Progenitor cell of endocrine pancreas (in vitro differentiated cells): ENCODE measurements around the gene OR2AP1. TPM values are rescaled to one million over a fixed set of nuclear protein-coding genes. Genes with fewer than 3 reads are reported as not detected.
"Not testable (repeated sequence)": the region's sequence is repeated elsewhere in the genome, so short reads cannot be mapped to it uniquely, and the experiment has no call there.

Source experiments
- DNase-seq: peaks from one replicate; pipeline ENCODE4 v3.0.0; 2021; ENCODE audit warnings: low spot score; ENCODE audit not compliant: unreplicated experiment
- H3K27ac Mint-ChIP-seq: 2 replicates; pipeline ENCODE4 v1.8.0; 2021; ENCODE audit warnings: mild to moderate bottlenecking, moderate library complexity, mixed read lengths
- H3K27me3 Mint-ChIP-seq: 2 replicates; pipeline ENCODE4 v1.8.0; 2021; ENCODE audit warnings: mixed read lengths
- H3K36me3 Mint-ChIP-seq: 2 replicates; pipeline ENCODE4 v1.8.0; 2022; ENCODE audit warnings: mixed read lengths; ENCODE audit not compliant: insufficient read depth
- H3K4me1 Mint-ChIP-seq: 2 replicates; pipeline ENCODE4 v1.8.0; 2021; ENCODE audit warnings: low read depth, mixed read lengths
- H3K4me3 Mint-ChIP-seq: 2 replicates; pipeline ENCODE4 v1.8.0; 2021; ENCODE audit warnings: low read depth, mild to moderate bottlenecking, moderate library complexity, mixed read lengths
- H3K9me3 Mint-ChIP-seq: 2 replicates; pipeline ENCODE4 v1.8.0; 2021; ENCODE audit warnings: low read depth, mixed read lengths
- CTCF ChIP-seq: fragments of 200-600 bp; sonication (generic); IDR thresholded peaks from one replicate; pipeline ENCODE4 v1.5.0; 2021; ENCODE audit warnings: antibody characterized with exemption, mild to moderate bottlenecking; ENCODE audit not compliant: unreplicated experiment
- total RNA-seq: library from RNA; stranded (reverse); gene quantifications from 2 replicates; pipeline ENCODE4 v1.2.1, GENCODE V29; 2021

The OR2AP1 gene
- total RNA-seq, 1 donor from 2014 or later: not detected

GRCh38 chr12:55582066-55582465, 9.8 kb downstream of the OR2AP1 start:
- H3K9me3 Mint-ChIP-seq: peaks cover 14% of the 10 kb centered on the region
- H3K27ac Mint-ChIP-seq: no peak overlapping the region
- H3K36me3 Mint-ChIP-seq: no peaks in the 10 kb centered on the region
- DNase-seq: no peak
- H3K4me3 Mint-ChIP-seq: no peak overlapping the region
- no peaks in the 10 kb centered on the region for H3K27me3 Mint-ChIP-seq
- peaks cover 4% of the 10 kb centered on the region for H3K4me1 Mint-ChIP-seq
- TF ChIP-seq CTCF: no peak

GRCh38 chr12:55585817-55586216, 13.5 kb downstream of the OR2AP1 start:
- peaks cover 16% of the 10 kb centered on the region for H3K9me3 Mint-ChIP-seq
- H3K27ac Mint-ChIP-seq: no peak overlapping the region
- no peaks in the 10 kb centered on the region for H3K27me3 Mint-ChIP-seq
- no peak overlapping the region for H3K4me3 Mint-ChIP-seq
- no peaks in the 10 kb centered on the region for H3K36me3 Mint-ChIP-seq
- no peak for TF ChIP-seq CTCF
- peaks cover 4% of the 10 kb centered on the region for H3K4me1 Mint-ChIP-seq
- DNase-seq: no peak

GRCh38 chr12:55590152-55590551, 17.9 kb downstream of the OR2AP1 start:
- H3K9me3 Mint-ChIP-seq: peaks cover 32% of the 10 kb centered on the region
- not testable (repeated sequence) for DNase-seq, H3K27me3 Mint-ChIP-seq, H3K27ac Mint-ChIP-seq, H3K36me3 Mint-ChIP-seq, H3K4me1 Mint-ChIP-seq, H3K4me3 Mint-ChIP-seq

GRCh38 chr12:55607821-55608594, 35.7 kb downstream of the OR2AP1 start:
- Mint-ChIP-seq H3K27me3 (peaks cover 4% of the 10 kb centered on the region), H3K4me3 (no peak overlapping the region), H3K36me3 (no peaks in the 10 kb centered on the region), H3K9me3 (peaks cover 9% of the 10 kb centered on the region), H3K4me1 (peaks cover 25% of the 10 kb centered on the region), H3K27ac (no peak overlapping the region)
- TF ChIP-seq CTCF: no peak
- DNase-seq: no peak

- Mint-ChIP-seq H3K27me3 (peaks cover 4% of the 10 kb centered on the region), H3K4me1 (peaks cover 25% of the 10 kb centered on the region), H3K36me3 (peaks cover 4% of the 10 kb centered on the region), H3K27ac (no peak overlapping the region), H3K4me3 (no peak overlapping the region), H3K9me3 (peaks cover 17% of the 10 kb centered on the region)
- TF ChIP-seq CTCF: no peak
- DNase-seq: no peak
These were observed 38.3 kb downstream of the OR2AP1 start for GRCh38 chr12:55610598-55610997.

- Mint-ChIP-seq H3K4me1 (peaks cover 17% of the 10 kb centered on the region), H3K4me3 (no peak overlapping the region), H3K27me3 (peaks cover 4% of the 10 kb centered on the region), H3K36me3 (peaks cover 12% of the 10 kb centered on the region), H3K9me3 (peaks cover 31% of the 10 kb centered on the region), H3K27ac (no peak overlapping the region)
- DNase-seq: no peak
- TF ChIP-seq CTCF: no peak
These were observed 40.4 kb downstream of the OR2AP1 start for GRCh38 chr12:55612646-55613045.
